ENCODE data around the gene TLE3.

TLE3 gene

GRCh38 chr15:70068783-70069565, 28.7 kb downstream of the TLE3 start:
- peaks cover 63% of the 10 kb centered on the region for H3K36me3 ChIP-seq (ENCODE audit: control insufficient read depth, insufficient read depth, low read length)
- TF ChIP-seq CTCF (IDR thresholded peaks at IDR 0.05; ENCODE audit: insufficient read depth, low read length, poor library complexity, severe bottlenecking): no peak
- H3K27me3 ChIP-seq (replicated peaks; ENCODE audit: control insufficient read depth, insufficient read depth, low read length): no peaks in the 10 kb centered on the region
- no peak overlapping the region for H3K4me3 ChIP-seq (replicated peaks; ENCODE audit: low read depth, low read length)
- no peak for DNase-seq (ENCODE audit: extremely low read depth, insufficient read length)

GRCh38 chr15:70067681-70068080, 30.0 kb downstream of the TLE3 start:
- DNase-seq (ENCODE audit: extremely low read depth, insufficient read length): no peak
- no peak for TF ChIP-seq CTCF (IDR thresholded peaks at IDR 0.05; ENCODE audit: insufficient read depth, low read length, poor library complexity, severe bottlenecking)
- Histone ChIP-seq H3K4me3 (replicated peaks; ENCODE audit: low read depth, low read length) (no peak overlapping the region), H3K27me3 (replicated peaks; ENCODE audit: control insufficient read depth, insufficient read depth, low read length) (no peaks in the 10 kb centered on the region), H3K36me3 (ENCODE audit: control insufficient read depth, insufficient read depth, low read length) (peaks cover 58% of the 10 kb centered on the region)

- Histone ChIP-seq H3K4me3 (replicated peaks; ENCODE audit: low read depth, low read length) (no peak overlapping the region), H3K27me3 (replicated peaks; ENCODE audit: control insufficient read depth, insufficient read depth, low read length) (no peaks in the 10 kb centered on the region), H3K36me3 (ENCODE audit: control insufficient read depth, insufficient read depth, low read length) (peaks cover 61% of the 10 kb centered on the region)
- no peak for DNase-seq (ENCODE audit: extremely low read depth, insufficient read length)
- TF ChIP-seq CTCF (IDR thresholded peaks at IDR 0.05; ENCODE audit: insufficient read depth, low read length, poor library complexity, severe bottlenecking): no peak
Observed at GRCh38 chr15:70067011-70067410, 30.7 kb downstream of the TLE3 start.

GRCh38 chr15:70066447-70066846, 31.3 kb downstream of the TLE3 start:
- Histone ChIP-seq H3K36me3 (ENCODE audit: control insufficient read depth, insufficient read depth, low read length) (peaks cover 61% of the 10 kb centered on the region), H3K27me3 (replicated peaks; ENCODE audit: control insufficient read depth, insufficient read depth, low read length) (no peaks in the 10 kb centered on the region), H3K4me3 (replicated peaks; ENCODE audit: low read depth, low read length) (no peak overlapping the region)
- no peak for DNase-seq (ENCODE audit: extremely low read depth, insufficient read length)
- TF ChIP-seq CTCF (IDR thresholded peaks at IDR 0.05; ENCODE audit: insufficient read depth, low read length, poor library complexity, severe bottlenecking): no peak

- TF ChIP-seq CTCF (IDR thresholded peaks at IDR 0.05; ENCODE audit: insufficient read depth, low read length, poor library complexity, severe bottlenecking): no peak
- DNase-seq (ENCODE audit: extremely low read depth, insufficient read length): no peak
- peaks cover 60% of the 10 kb centered on the region for H3K36me3 ChIP-seq (ENCODE audit: control insufficient read depth, insufficient read depth, low read length)
- no peak overlapping the region for H3K4me3 ChIP-seq (replicated peaks; ENCODE audit: low read depth, low read length)
- no peaks in the 10 kb centered on the region for H3K27me3 ChIP-seq (replicated peaks; ENCODE audit: control insufficient read depth, insufficient read depth, low read length)
Observed at GRCh38 chr15:70066004-70066403, 31.7 kb downstream of the TLE3 start.
